IMR-90 (cell line): ENCODE measurements around the gene KIAA0232. TPM values are rescaled to one million over a fixed set of nuclear protein-coding genes. Genes with fewer than 3 reads are reported as not detected.

ENCODE experiments used
- ATAC-seq: fragments of 200-7000 bp; cut with Tn5 transposase; 2 replicates; pipeline ENCODE4 v1.9.1; 2020; ENCODE audit warnings: low read depth, mild to moderate bottlenecking, moderate library complexity
- BruUV-seq: library from RNA; stranded (reverse); fragments of 400-500 nt; replicated peaks from 2 replicates; lab custom pipeline; 2021; lab: Mats Ljungman, UMichigan
- CTCF ChIA-PET: fragments of 300-600 bp; formaldehyde crosslinking; extraction: SDS; loops from one replicate; lab custom pipeline; 2021; ENCODE audit warnings: antibody characterized with exemption; lab: Yijun Ruan, JAX
- POLR2A ChIA-PET: fragments of 300-600 bp; sonication (Branson Sonifier 250); formaldehyde crosslinking; loops from one replicate; lab custom pipeline; 2022; ENCODE audit warnings: antibody characterized with exemption; ENCODE audit not compliant: unreplicated experiment; lab: Charles Lee
- DNase-seq: peaks from one replicate; pipeline ENCODE4 v3.0.0; 2013
- H2AFZ ChIP-seq: replicated peaks from 2 replicates; pipeline ENCODE3; 2013; ENCODE audit warnings: low read length, mild to moderate bottlenecking; ENCODE audit not compliant: poor library complexity
- H2AK5ac ChIP-seq: 2 replicates; pipeline ENCODE4 v1.6.1; 2013; ENCODE audit warnings: low read depth, low read length, inconsistent platforms
- H2AK9ac ChIP-seq: replicated peaks from 2 replicates; pipeline ENCODE3; 2013; ENCODE audit warnings: mild to moderate bottlenecking, low read depth, low read length, moderate library complexity; ENCODE audit not compliant: poor library complexity
- H2BK120ac ChIP-seq: 2 replicates; pipeline ENCODE4 v1.6.1; 2013; ENCODE audit warnings: low read depth, low read length, inconsistent platforms
- H2BK15ac ChIP-seq: 3 replicates; pipeline ENCODE4 v1.6.1; 2013; ENCODE audit warnings: low read depth, low read length, inconsistent platforms
- H2BK20ac ChIP-seq: 2 replicates; pipeline ENCODE4 v1.6.1; 2013; ENCODE audit warnings: low read depth, mild to moderate bottlenecking, inconsistent platforms, low read length, moderate library complexity
- H2BK5ac ChIP-seq: 2 replicates; pipeline ENCODE4 v1.6.1; 2013; ENCODE audit warnings: mild to moderate bottlenecking, low read depth, low read length, inconsistent platforms; ENCODE audit not compliant: poor library complexity, severe bottlenecking
- H3K14ac ChIP-seq: replicated peaks from 2 replicates; pipeline ENCODE4 v1.6.1; 2013; ENCODE audit warnings: low read depth, low read length, inconsistent platforms
- H3K18ac ChIP-seq: 2 replicates; pipeline ENCODE4 v1.6.1; 2013; ENCODE audit warnings: low read depth, low read length, control low read depth
- H3K23ac ChIP-seq: 2 replicates; pipeline ENCODE4 v1.6.1; 2013; ENCODE audit warnings: low read depth, low read length, inconsistent platforms
- H3K27ac ChIP-seq: 2 replicates; pipeline ENCODE4 v1.5.1; 2013; ENCODE audit warnings: mild to moderate bottlenecking, control low read depth, low read length; ENCODE audit not compliant: insufficient read depth
- H3K27me3 ChIP-seq: 2 replicates; pipeline ENCODE4 v1.6.1; 2013; ENCODE audit warnings: low read length; ENCODE audit not compliant: control insufficient read depth, insufficient read depth
- H3K36me3 ChIP-seq: 2 replicates; pipeline ENCODE4 v1.6.1; 2013; ENCODE audit warnings: low read length, mixed read lengths; ENCODE audit not compliant: control insufficient read depth, insufficient read depth
- H3K4ac ChIP-seq: 2 replicates; pipeline ENCODE4 v1.6.1; 2013; ENCODE audit warnings: low read depth, low read length, inconsistent platforms
- H3K4me1 ChIP-seq: 2 replicates; pipeline ENCODE4 v1.6.1; 2013; ENCODE audit warnings: low read length, mixed read lengths; ENCODE audit not compliant: control insufficient read depth, insufficient read depth
- H3K4me2 ChIP-seq: 2 replicates; pipeline ENCODE4 v1.6.1; 2013; ENCODE audit warnings: low read depth, mild to moderate bottlenecking, control low read depth, low read length, moderate library complexity
- H3K4me3 ChIP-seq: 2 replicates; pipeline ENCODE4 v1.5.1; 2013; ENCODE audit warnings: low read depth, mild to moderate bottlenecking, control low read depth, low read length, moderate library complexity; ENCODE audit not compliant: insufficient read depth
- H3K56ac ChIP-seq: 2 replicates; pipeline ENCODE4 v1.6.1; 2013; ENCODE audit warnings: low read length, inconsistent platforms; ENCODE audit not compliant: insufficient read depth; ENCODE audit errors: extremely low read depth
- H3K79me1 ChIP-seq, 2 experiments: 2 replicates each; pipeline ENCODE4 v1.6.1; 2013; ENCODE audit warnings: low read length in 2 of 2, inconsistent platforms in 1 of 2, low read depth in 1 of 2
- H3K9ac ChIP-seq: 2 replicates; pipeline ENCODE4 v1.6.1; 2013; ENCODE audit warnings: low read depth, low read length, control low read depth
- H3K9me1 ChIP-seq: 2 replicates; pipeline ENCODE4 v1.6.1; 2013; ENCODE audit warnings: low read length, inconsistent platforms; ENCODE audit not compliant: insufficient read depth
- H3K9me3 ChIP-seq: 2 replicates; pipeline ENCODE4 v1.6.1; 2013; ENCODE audit warnings: low read length; ENCODE audit not compliant: control insufficient read depth, insufficient read depth
- H4K20me1 ChIP-seq: 2 replicates; pipeline ENCODE4 v1.6.1; 2013; ENCODE audit warnings: low read length, inconsistent platforms; ENCODE audit not compliant: insufficient read depth
- H4K5ac ChIP-seq: 2 replicates; pipeline ENCODE4 v1.6.1; 2013; ENCODE audit warnings: mild to moderate bottlenecking, low read depth, low read length, control low read depth
- H4K8ac ChIP-seq, 2 experiments: 2 replicates each; pipeline ENCODE4 v1.6.1; 2013; ENCODE audit warnings: low read depth in 2 of 2, low read length in 2 of 2, control low read depth in 1 of 2, inconsistent platforms in 1 of 2
- H4K91ac ChIP-seq: 2 replicates; pipeline ENCODE4 v1.6.1; 2013; ENCODE audit warnings: low read depth, low read length, inconsistent platforms; ENCODE audit not compliant: insufficient read depth
- CTCF ChIP-seq: conservative IDR thresholded peaks from 2 replicates; pipeline ENCODE4 v1.5.1; 2012; ENCODE audit warnings: mild to moderate bottlenecking, low read depth, low read length, improper control_type of control experiment
- ELK1 ChIP-seq: fragments of 150-350 bp; IDR thresholded peaks from 2 replicates; pipeline ENCODE4 v1.6.1; 2016; ENCODE audit warnings: low read depth, mild to moderate bottlenecking, low read length, moderate library complexity, borderline replicate concordance
- NFE2L2 ChIP-seq: fragments of 150-350 bp; IDR thresholded peaks from 2 replicates; pipeline ENCODE4 v1.6.1; 2016; ENCODE audit warnings: low read depth, mild to moderate bottlenecking, low read length
- POLR2A ChIP-seq: IDR thresholded peaks from 2 replicates; pipeline ENCODE4 v1.6.1; 2012; ENCODE audit warnings: mild to moderate bottlenecking, low read depth, low read length
- RAD21 ChIP-seq: IDR thresholded peaks from 2 replicates; pipeline ENCODE4 v1.6.1; 2012; ENCODE audit warnings: low read length, improper control_type of control experiment
- RCOR1 ChIP-seq: IDR thresholded peaks from 2 replicates; pipeline ENCODE4 v1.6.1; 2012; ENCODE audit warnings: mild to moderate bottlenecking, low read length, improper control_type of control experiment; ENCODE audit not compliant: insufficient replicate concordance
- RFX5 ChIP-seq: IDR thresholded peaks from 2 replicates; pipeline ENCODE4 v1.8.0; 2012; ENCODE audit warnings: low read depth, mild to moderate bottlenecking, low read length, moderate library complexity
- SMC3 ChIP-seq: fragments of 150-350 bp; IDR thresholded peaks from 2 replicates; pipeline ENCODE4 v1.6.1; 2016; ENCODE audit warnings: low read depth, mild to moderate bottlenecking, antibody characterized with exemption, low read length, moderate library complexity
- USF2 ChIP-seq: fragments of 150-350 bp; IDR thresholded peaks from 2 replicates; pipeline ENCODE4 v1.6.1; 2017; ENCODE audit warnings: mild to moderate bottlenecking, antibody characterized with exemption, low read length, low read depth
- dilution Hi-C: fragments of 300-500 bp; cut with HindIII; formaldehyde crosslinking; loops from one replicate; pipeline ENCODE4 v1.14.3; 2018; ENCODE audit warnings: low sequenced_read_pairs; ENCODE audit not compliant: unreplicated experiment
- in situ Hi-C: fragments of 300-500 bp; cut with MboI; formaldehyde crosslinking; loops from 3 replicates; pipeline ENCODE4 v1.14.3; 2019; ENCODE audit warnings: low sequenced_read_pairs, inconsistent platforms, mixed read lengths
- intact Hi-C: fragments of 100-400 bp; cut with micrococcal nuclease; formaldehyde crosslinking; loops from 2 replicates; pipeline ENCODE4 v1.10.0; 2022
- polyA plus RNA-seq, 3 experiments: library from polyadenylated mRNA; depleted of rRNA; stranded (reverse); fragments of >200 nt; gene quantifications; 2 replicates each; pipeline ENCODE4 v1.2.3, GENCODE V29; 2012; ENCODE audit warnings: low replicate concordance in 1 of 3
- total RNA-seq: library from RNA; depleted of rRNA; stranded (reverse); fragments of >200 nt; gene quantifications from 2 replicates; pipeline ENCODE4 v1.2.3, GENCODE V29; 2012

The KIAA0232 gene
- total and polyA plus RNA-seq, 2 of the 4 experiments (the other 2 are of a cell fraction) = 6.8 to 19.5 TPM

GRCh38 chr4:6812766-6813165 lies 30.2 kb downstream of the KIAA0232 start:
- CTCF ChIA-PET = no interaction called here
- H3K9ac ChIP-seq = no peak overlapping the region
- no peak overlapping the region for H2BK5ac ChIP-seq
- no peak overlapping the region for H2AK5ac ChIP-seq
- no peak overlapping the region for H3K14ac ChIP-seq
- H3K4ac ChIP-seq = no peak overlapping the region
- no peak overlapping the region for H2BK20ac ChIP-seq
- H3K56ac ChIP-seq = no peak overlapping the region
- H3K27ac ChIP-seq = no peak overlapping the region
- H2AK9ac ChIP-seq = no peak overlapping the region
- no peak overlapping the region for H3K4me3 ChIP-seq
- H2BK120ac ChIP-seq = no peak overlapping the region
- BruUV-seq = no TSS peak
- DNase-seq (no peak), ATAC-seq (no peak)
- no peak overlapping the region for H2BK15ac ChIP-seq
- H3K36me3 ChIP-seq = no peaks in the 10 kb centered on the region
- H4K91ac ChIP-seq = no peak overlapping the region
- no peak overlapping the region for H3K4me2 ChIP-seq
- in situ Hi-C loops (no loop called here), dilution Hi-C loops (no loop called here), intact Hi-C loops (no loop called here)
- H4K20me1 ChIP-seq = peaks cover 36% of the 10 kb centered on the region; the same call in 1 of the 2 replicates
- peaks cover 42 to 59% of the 10 kb centered on the region in 2 experiments for H3K79me1 ChIP-seq
- TF ChIP-seq RFX5 = no peak
- no peak for TF ChIP-seq POLR2A
- no peak for TF ChIP-seq SMC3
- no peak for TF ChIP-seq NFE2L2
- no peak for TF ChIP-seq RCOR1
- no peak for TF ChIP-seq CTCF
- TF ChIP-seq USF2 = no peak
- no peak for TF ChIP-seq RAD21
- TF ChIP-seq ELK1 = no peak
- POLR2A ChIA-PET = no interaction called here
- H3K9me1 ChIP-seq = peaks cover 19% of the 10 kb centered on the region
- H3K18ac ChIP-seq = no peak overlapping the region
- H3K23ac ChIP-seq = no peak overlapping the region
- no peak overlapping the region for H4K8ac ChIP-seq
- H2AFZ ChIP-seq = no peak overlapping the region
- H3K9me3 ChIP-seq = no peaks in the 10 kb centered on the region
- H3K4me1 ChIP-seq = no peaks in the 10 kb centered on the region; the same call in none of the 2 replicates
- no peaks in the 10 kb centered on the region for H3K27me3 ChIP-seq
- H4K5ac ChIP-seq = no peak overlapping the region
